ENCODE data around the gene RMI2. TPM values are rescaled to one million over a fixed set of nuclear protein-coding genes. Genes with fewer than 3 reads are reported as not detected.
A peak's percentile ranks its signal among the peaks of the same experiment; 100 is the strongest.

RMI2 gene
- total RNA-seq, 1 donor from 2014 or later, result 0.48 TPM

DNA sequence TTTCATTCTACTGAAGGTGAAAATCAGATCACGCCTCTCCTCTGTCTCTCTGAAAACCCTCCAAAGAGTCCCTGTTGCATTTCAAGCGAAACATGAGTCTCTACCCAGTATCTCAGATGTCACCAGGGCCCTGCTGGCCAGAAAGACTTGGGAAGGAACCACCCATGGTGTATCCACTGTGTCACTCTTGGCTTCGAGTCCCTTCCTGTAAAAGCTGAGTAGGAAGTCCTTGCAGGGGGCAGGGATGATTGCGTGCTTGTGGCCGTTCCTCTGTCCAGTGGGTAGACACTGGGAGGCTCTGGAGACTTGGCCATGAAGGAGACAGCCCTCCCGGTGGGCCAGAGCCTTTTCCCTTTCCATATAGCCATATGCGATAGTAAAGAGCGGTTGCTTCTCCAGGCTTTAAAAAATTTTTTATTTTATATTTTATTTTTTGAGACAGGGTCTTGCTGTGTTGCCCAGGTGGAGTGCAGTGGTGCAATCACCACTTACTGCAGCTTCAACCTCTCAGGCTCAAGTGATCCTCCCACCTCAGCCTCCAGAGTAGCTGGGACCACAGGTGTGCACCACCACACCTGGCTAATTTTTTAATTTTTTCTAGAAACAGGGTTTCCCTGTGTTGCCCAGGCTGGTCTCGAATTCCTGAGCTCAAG lies 19.0 kb upstream of the RMI2 start:
- DNase-seq (no peak), ATAC-seq (ENCODE audit: poor library complexity) (no peak)
- intact Hi-C loops (cut with DNase I), result no loop called here

DNA sequence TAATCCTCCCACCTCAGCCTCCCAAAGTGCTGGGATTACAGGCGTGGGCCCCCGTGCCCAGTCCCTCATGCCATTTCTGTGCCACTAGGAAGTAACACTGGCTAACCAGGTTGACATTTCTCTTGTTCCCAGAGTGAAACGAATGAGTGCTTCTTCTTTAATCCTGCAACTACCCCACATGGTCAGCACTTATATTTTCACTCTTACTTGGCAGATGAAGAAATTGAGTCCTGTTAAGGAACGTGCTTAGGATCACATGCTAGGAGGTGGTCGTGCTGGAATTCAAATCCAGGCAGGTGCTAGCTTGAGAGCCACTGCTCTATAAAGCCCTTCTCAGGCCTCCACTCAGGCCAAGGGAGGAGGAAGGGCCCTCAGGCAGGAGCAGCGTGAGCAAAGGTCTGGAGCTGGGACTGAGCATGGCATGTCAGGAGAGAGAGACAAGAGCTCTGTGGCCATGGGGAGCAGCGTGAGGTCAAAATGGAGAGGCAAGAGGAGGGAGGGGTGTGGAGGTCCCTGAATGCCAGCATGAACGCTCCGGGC lies 18.5 kb upstream of the RMI2 start:
- DNase-seq (no peak), ATAC-seq (ENCODE audit: poor library complexity) (no peak)
- intact Hi-C loops (cut with DNase I), result no loop called here

DNA sequence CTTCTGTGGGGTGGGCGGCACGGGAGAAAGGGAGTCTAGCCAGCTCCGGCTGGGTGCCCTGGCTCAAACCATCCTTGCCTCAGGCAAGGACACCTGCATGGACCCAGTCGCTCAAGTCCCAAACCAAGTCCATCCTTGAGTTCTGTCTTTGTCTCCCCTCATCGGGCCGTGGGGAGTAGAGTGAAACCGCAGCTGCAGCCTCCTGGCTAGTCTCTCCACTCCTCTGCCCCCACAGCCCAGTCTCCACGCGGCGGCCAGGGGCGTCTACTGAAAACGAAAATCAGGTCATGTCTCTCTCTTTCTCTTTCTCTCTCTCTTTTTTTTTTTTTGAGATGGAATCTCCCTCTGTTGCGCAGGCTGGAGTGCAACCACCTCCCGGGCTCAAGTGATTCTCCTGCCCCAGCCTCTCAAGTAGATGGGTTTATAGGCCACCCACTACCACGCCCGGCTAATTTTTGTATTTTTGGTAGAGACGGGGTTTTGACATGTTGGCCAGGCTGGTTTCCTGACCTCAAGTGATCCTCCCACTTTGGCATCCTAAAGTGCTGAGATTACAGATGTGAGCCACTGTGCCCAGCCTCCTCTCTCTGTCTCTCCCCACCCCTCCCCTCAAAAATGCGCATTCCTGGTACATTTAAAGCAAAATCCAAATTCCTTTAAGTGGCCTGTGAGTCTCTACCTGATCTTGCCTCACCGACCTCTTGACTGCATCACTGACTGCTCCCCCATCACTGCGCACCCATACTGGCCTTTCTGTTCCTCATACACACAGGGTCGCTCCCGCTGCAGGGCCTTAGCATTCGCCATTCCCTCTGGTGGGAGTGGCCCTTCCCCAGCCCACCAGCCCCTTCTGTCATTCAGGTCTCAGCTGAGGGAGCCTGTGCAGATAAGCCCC lies 17.7 kb upstream of the RMI2 start:
- intact Hi-C loops (cut with DNase I), result no loop called here
- ATAC-seq (ENCODE audit: poor library complexity) (peak; percentile 14), DNase-seq (peak; percentile 59)

DNA sequence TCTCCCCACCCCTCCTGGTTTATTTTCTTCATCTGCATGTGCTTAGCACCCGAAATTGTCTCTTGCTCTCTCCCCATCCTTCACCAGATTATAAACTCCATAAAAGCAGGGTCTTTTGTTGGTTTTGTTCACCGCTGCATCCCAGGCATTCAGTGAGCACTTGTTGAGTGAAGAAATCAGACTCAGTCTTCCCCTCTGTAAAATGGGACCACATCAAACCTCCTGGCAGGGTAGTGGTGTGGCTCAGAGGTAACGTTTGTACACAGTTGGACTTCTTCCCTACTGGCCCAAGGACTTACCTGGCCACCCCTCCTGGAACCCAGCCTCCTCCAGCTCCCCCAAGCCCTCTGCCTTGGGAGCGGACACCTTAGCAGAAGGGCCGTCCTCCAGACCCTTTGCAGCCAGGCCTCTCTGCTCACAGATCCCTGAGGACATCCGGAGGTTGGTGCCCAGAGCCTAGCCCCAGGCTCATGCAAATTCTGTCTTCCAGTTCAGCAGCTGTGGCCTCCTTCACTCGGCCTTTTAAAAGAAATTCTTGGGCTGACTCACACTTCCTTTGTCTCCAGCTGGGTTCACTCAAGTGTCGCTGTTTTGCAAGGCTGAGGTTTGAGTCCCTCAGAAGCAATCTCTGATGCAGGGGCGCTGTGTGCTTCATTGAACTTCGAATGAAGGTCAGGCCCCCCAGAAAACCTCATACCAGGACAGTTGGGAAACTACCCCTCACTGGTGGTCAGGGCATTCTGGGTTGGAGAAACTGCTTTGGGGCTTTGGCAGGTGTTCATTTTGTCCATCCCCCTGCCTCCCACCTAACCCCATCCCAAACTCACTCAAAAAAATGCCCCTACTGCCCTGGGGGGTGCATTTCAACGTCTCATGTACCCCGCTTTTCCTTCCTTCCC lies 16.8 kb upstream of the RMI2 start:
- intact Hi-C loops (cut with DNase I), result no loop called here
- peak; percentile 80 for DNase-seq
- peak; percentile 91 for ATAC-seq (ENCODE audit: poor library complexity)

DNA sequence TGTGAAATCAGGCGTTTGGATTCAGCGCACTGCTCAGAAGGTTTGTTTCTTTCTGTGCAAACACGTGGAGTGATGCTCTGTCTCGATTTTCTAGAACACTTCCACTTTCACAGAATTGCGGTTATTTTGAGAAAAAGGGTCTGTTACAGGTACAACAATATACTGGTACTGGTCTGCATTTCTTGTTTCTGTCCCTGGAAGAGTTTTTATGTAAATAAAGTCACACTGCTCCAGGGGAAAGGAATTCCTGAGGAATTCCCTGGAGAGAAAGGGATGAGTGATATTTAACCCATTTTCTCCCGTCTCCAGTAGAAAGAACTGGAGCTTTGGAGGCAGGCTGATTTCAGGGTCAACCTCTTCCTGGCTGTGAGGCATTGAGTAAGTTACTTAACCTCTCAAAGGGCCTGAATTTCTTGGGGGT lies 16.2 kb upstream of the RMI2 start:
- DNase-seq, result no peak
- no peak for ATAC-seq (ENCODE audit: poor library complexity)
- intact Hi-C loops (cut with DNase I), result no loop called here

DNA sequence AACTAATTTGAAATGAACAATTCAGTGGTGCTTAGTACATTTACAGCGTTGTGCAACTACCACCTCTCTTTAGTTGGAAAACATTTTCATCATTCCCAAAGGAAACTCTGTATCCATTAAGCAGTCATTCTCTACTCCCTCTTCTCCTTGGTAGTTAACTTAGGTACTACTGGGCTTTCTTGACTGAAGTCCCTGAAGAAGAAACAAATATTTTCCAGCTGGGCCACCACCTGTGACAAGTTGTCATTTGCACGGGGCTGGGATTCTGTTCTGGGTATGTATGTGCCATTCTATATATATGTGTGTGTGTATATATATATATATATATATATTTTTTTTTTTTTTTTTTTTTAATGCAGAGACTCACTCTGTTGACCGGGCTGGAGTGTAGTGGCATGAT lies 15.4 kb upstream of the RMI2 start:
- peak; percentile 45 for ATAC-seq (ENCODE audit: poor library complexity)
- intact Hi-C loops (cut with DNase I), result no loop called here
- DNase-seq, result no peak

DNA sequence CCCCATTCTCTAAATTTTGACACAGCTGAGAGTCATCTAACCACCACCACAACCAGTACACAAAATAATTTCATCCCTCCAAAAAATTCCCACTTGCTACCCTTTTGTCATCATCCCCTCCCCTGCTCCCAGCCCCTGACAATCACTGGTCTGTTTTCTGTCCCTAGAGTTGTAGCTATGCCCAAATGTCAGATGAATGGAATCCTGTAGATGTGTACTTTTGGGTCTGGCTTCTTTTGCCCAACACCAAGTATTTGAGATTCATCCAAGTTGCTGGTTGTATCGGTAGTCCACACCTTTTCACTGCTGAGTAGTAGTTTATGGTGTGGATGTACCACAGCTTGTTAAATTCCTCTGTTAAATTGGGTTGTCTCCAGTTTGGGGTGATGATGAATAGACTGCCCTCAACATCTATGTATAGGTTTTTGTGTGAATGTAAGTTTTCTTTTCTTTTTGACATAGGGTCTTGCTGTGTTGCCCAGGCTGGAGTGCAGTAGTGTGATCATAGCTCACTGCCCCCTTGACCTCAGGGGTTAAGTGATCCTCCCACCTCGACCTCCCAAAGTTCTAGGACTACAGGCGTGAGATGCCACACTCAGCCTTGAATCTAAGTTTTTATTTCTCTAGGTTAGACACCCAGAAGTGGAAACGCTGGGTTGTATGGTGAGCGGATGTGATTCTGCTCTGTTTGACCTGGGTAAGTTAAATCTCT lies 14.6 kb upstream of the RMI2 start:
- ATAC-seq (ENCODE audit: poor library complexity) (no peak), DNase-seq (no peak)
- intact Hi-C loops (cut with DNase I), result no loop called here

DNA sequence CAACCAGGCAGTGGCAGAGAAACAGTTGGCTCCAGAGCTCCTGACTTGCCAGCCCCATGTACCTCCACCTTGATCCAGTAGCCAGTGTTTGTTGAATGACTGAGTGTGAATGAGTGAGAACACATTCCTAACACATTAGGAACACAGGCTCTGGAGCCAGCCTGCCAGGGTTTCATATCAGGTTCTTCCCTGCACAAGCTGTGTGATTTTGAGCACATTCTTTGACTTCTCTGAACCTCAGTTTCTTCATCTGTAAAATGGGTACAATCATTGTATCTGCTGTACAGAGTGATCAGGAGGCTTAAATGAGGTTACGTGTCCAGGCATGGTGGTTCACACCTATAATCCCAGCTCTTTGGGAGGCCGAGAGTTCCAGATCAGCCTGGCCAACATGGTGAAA lies 13.3 kb upstream of the RMI2 start:
- no peak for ATAC-seq (ENCODE audit: poor library complexity)
- intact Hi-C loops (cut with DNase I), result no loop called here
- no peak for DNase-seq

DNA sequence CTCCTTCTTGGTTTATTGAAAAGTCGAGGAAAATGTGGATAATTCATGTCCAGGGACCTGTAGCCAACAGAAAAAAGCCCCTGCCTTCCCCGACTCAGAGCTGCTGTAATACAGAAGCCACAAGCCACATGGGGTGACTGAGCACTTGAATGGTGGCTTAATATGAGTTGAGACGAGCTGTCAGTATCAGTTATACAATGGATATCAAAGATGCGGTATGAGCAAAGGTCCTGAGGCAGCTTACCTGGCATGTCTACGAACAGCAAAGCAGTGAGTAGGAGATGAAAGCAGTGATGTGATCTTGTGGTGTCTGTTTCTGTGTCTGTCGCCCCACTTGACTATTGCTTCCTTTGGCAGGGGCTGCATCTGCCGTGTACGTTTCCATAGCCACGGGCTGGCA lies 12.2 kb upstream of the RMI2 start:
- intact Hi-C loops (cut with DNase I), result no loop called here
- no peak for DNase-seq

DNA sequence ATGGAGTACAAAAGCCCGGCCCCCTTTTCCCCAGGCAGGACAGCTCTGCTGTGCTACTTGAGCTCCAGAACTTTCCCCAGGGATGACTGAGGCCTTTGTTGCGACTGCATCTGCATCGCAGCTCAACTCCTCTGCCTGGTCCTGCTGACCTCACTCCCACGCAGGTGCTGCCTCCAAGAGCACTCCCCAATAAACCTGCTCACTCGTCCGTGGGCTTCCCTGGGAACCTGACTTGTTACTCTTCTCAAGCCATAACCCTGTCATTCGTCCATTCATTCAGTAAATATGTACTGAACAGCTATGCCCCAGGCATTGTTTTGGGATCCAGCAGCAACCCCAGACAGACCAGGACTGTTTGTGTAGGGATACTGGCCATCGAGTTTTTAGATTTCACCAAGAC lies 11.6 kb upstream of the RMI2 start:
- ATAC-seq (ENCODE audit: poor library complexity) (no peak), DNase-seq (no peak)
- intact Hi-C loops (cut with DNase I), result no loop called here

More for the DNA sequence above, 12.2 kb upstream of the RMI2 start:
- no peak for ATAC-seq (ENCODE audit: poor library complexity)

DNA sequence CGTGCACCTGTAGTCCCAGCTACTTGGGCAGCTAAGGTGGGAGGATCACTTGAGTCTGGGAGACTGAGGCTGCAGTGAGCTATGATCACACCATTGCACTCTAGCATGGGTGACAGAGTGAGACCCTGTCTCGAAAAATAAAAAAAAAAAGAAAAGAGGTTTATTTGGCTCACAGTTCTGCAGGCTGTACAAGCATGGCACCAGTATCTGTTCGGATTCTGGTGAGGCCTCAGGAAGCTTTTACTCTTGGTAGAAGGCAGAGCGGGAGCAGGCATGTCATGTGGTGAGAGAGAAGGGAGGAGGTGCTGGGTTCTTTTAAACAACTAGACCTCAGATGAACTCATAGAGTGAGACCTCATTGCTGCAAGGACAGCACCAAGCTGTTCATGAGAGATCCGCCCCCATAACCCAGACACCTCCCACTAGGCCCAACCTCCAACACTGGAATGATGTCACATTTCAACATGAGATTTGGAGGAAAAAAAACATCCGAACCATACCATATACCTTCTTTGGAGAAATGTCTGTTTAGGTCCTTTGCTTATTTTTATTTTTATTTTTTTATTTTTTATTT lies 10.3 kb upstream of the RMI2 start:
- intact Hi-C loops (cut with DNase I), result no loop called here
- ATAC-seq (ENCODE audit: poor library complexity), result no peak
- DNase-seq, result no peak

DNA sequence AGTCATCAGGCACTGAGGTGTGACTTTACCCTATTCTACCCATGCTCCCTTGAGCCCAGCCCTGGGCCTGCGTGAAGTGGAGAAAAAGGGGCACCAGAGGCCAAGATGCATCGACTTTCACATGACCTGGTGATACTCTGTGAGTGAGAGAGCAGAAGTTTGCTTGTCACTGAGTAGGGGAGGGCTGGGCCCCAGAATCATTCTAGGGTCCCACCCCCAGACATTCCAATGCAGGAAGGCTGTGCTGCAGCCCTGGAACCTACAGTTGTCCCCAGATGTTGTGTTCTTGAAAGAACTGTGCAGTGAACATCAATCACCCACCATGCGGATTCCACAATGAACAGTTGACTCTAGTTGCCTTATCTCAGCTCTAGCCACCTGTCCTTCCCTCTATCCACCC lies 6.2 kb upstream of the RMI2 start:
- intact Hi-C loops (cut with DNase I), result no loop called here
- no peak for DNase-seq
- ATAC-seq (ENCODE audit: poor library complexity), result no peak

DNA sequence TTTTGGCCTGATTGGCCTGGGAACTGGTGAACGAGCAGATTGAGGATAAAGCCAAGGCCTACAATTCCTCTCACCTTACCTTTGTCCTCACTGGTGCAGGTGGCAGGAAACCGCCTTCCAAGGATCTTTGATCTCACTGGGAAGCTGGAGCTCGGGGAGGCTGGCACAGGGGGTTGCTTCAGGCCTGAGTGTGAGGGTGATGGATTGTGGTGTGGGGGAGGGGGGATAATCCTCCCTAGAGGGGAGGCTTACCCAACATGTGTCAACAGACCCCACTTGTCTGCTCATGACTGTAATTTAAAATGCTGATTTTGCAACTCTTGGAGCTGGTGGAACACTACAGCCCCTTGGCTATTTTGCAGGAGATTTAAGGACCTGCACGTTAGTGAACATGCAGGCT lies 4.5 kb upstream of the RMI2 start:
- intact Hi-C loops (cut with DNase I), result no loop called here
- ATAC-seq (ENCODE audit: poor library complexity) (no peak), DNase-seq (no peak)

DNA sequence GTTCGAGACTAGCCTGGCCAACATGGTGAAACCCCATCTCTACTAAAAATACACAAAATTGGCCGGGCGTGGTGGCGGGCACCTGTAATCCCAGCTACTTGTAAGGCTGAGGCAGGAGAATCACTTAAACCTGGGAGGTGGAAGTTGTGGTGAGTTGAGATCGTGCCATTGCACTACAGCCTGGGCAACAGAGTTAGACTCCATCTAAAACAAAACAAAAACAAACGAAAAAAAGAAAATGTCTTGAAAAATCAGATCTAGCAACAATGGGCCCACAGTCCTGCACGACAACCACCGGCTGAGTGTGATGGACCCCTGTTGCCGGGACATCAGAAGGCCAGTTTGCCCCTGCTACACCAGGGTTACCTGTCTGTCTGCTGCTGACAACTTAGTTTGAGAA lies 3.9 kb upstream of the RMI2 start:
- DNase-seq, result no peak
- intact Hi-C loops (cut with DNase I), result no loop called here
- no peak for ATAC-seq (ENCODE audit: poor library complexity)

DNA sequence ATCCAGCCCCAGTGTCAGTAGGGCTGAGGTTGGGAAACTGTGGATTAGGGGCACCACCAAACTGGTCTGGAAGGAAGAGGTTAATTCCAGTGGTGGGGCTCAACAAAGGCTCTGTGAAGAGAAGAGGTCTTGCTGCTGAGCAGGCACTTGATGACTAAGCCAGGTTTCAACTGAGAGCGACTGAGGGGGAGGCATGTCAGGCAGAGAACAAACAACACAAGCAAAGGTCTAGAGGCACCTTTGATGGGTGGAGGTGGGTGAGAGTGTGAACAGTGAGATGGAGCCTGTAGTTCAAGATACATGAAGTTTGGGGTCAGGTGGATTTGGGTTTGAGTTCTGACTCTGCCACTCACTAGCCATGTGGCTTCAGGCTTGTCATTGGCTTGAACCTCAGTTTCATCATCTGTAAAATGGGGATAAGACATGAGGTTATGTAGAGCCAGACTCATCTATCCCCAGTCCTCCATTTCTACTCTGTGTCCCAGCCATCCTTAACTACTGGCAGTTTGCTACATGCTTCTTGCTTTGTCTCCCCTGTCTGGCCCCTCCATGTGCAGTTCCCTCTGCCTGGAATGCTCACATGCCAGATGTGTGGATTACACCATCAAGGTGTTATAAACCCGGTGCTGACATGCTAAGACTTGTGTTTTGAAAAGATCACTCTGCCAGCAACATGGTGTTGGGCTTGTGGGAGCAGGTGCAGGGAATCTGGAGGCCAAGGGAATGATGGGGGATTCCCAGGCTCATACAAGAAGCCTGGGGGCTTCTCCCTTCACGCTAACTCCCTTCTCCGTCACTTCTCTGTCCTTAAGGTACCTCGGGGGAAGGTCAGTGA lies 3.0 kb upstream of the RMI2 start:
- intact Hi-C loops (cut with DNase I), result no loop called here
- DNase-seq (no peak), ATAC-seq (ENCODE audit: poor library complexity) (no peak)

DNA sequence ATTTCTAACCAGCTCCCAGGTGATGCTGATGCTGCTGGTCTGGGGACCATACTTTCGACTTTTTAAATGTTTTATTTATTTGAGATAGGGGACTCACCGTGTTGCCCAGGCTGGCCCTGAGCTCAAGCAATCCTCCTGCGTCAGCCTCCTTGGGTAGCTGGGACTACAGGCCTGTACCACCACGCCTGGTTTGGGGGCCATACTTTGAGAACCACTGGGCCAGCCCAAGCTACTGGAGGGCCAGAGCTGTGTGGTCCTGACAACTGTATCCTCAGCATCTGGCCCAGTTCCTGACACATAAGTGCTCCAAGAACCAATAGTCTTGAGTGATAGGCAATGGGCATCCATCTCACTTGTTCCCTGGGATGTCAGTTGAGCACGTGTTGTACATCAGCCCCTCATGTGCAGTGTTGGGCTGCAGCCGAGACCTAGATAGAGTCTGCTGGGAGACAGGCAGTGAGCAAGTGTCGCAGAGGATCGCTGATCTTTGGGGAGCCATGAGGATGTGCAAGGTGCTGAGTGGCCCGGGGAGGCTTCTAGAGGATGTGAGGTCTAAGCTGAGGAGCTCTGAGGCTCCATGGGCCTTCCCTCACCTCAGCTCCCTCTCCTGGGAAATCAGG lies 1.6 kb downstream of the RMI2 start:
- DNase-seq, result no peak
- intact Hi-C loops (cut with DNase I), result no loop called here
- ATAC-seq (ENCODE audit: poor library complexity), result no peak

DNA sequence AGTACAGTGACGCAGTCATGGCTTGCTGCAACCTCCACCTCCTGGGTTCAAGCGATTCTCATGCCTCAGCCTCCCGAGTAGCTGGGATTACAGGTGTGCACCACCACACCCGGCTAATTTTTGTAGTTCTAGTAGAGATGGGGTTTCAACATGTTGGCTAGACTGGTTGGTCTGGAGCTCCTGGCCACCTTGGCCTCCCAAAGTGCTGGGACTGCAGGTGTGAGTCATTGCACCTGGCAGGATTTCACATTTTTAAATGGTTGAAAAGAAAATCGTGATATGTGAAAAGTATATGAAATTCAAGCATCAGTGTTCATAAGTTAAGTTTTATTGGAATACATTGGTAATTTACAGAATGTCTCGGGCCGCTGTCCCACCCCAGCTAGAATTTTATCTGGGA lies 2.6 kb downstream of the RMI2 start:
- no peak for DNase-seq
- no peak for ATAC-seq (ENCODE audit: poor library complexity)
- intact Hi-C loops (cut with DNase I), result no loop called here
